Endothelial cell of umbilical vein (primary cell): ENCODE measurements around the gene MMP24. TPM values are rescaled to one million over a fixed set of nuclear protein-coding genes. Genes with fewer than 3 reads are reported as not detected.

Experiments
- BruUV-seq: library from RNA; stranded (reverse); fragments of 400-500 nt; replicated peaks from 2 replicates; lab custom pipeline; 2021; lab: Mats Ljungman, UMichigan
- CTCF ChIA-PET: fragments of 300-600, 350-600 bp; sonication (Branson Sonifier 250); formaldehyde crosslinking; loops from one replicate; lab custom pipeline; 2021; ENCODE audit warnings: antibody characterized with exemption, inconsistent platforms; lab: Charles Lee
- POLR2A ChIA-PET: fragments of 300-600, 350-600 bp; sonication (Branson Sonifier 250); formaldehyde crosslinking; loops from one replicate; lab custom pipeline; 2021; ENCODE audit warnings: antibody characterized with exemption, inconsistent platforms; lab: Charles Lee
- DNase-seq: peaks from one replicate; pipeline ENCODE4 v3.0.0-alpha.2; 2011; ENCODE audit warnings: low read depth, low spot score
- FAIRE-seq: peaks from 2 replicates; lab custom pipeline; 2011; peaks lifted over from hg19 to GRCh38; lab: Jason Lieb, UNC
- H2AFZ ChIP-seq: 2 replicates; pipeline ENCODE4 v1.6.0; 2012; ENCODE audit warnings: low read depth, low read length, control low read depth, inconsistent platforms
- H3K27ac ChIP-seq: 2 replicates; pipeline ENCODE4 v1.5.1; 2011; ENCODE audit warnings: low read depth, mild to moderate bottlenecking, control low read depth, low read length, moderate library complexity; ENCODE audit not compliant: insufficient read depth
- H3K27me3 ChIP-seq, 2 experiments: 2 replicates each; pipeline versions ENCODE4 v1.6.0 to v1.6.1; 2011; ENCODE audit warnings: low read length in 2 of 2, mixed read lengths in 1 of 2; ENCODE audit not compliant: control insufficient read depth in 2 of 2, insufficient read depth in 2 of 2
- H3K36me3 ChIP-seq, 2 experiments: 2 replicates in 1 of 2; 3 replicates in 1 of 2; pipeline ENCODE4 v1.5.1; 2011; ENCODE audit warnings: low read length in 2 of 2, mild to moderate bottlenecking in 1 of 2, moderate library complexity in 1 of 2; ENCODE audit not compliant: control insufficient read depth in 2 of 2, insufficient read depth in 2 of 2; ENCODE audit errors: extremely low read depth in 1 of 2
- H3K4me1 ChIP-seq: 3 replicates; pipeline ENCODE4 v1.5.1; 2011; ENCODE audit warnings: mild to moderate bottlenecking, low read length; ENCODE audit not compliant: control insufficient read depth, insufficient read depth; ENCODE audit errors: extremely low read depth
- H3K4me2 ChIP-seq: 2 replicates; pipeline ENCODE4 v1.6.1; 2011; ENCODE audit warnings: low read length, control low read depth, mixed read lengths; ENCODE audit not compliant: insufficient read depth
- H3K4me3 ChIP-seq, 3 experiments: fragments of 200-600 bp in 1 of 3; sonication (generic), shearing (Covaris generic) in 1 of 3; replicated peaks in 1 of 3; 2 replicates each; pipeline ENCODE4 v1.5.1; 2011 to 2016; ENCODE audit warnings: control low read depth in 3 of 3, low read length in 3 of 3, mild to moderate bottlenecking in 2 of 3, inconsistent platforms in 1 of 3, low read depth in 1 of 3, moderate library complexity in 1 of 3; ENCODE audit not compliant: insufficient read depth in 1 of 3
- H3K79me2 ChIP-seq: 2 replicates; pipeline ENCODE4 v1.6.0; 2012; ENCODE audit warnings: low read length, inconsistent platforms; ENCODE audit not compliant: control insufficient read depth, insufficient read depth
- H3K9ac ChIP-seq: replicated peaks from 2 replicates; pipeline ENCODE3; 2011; ENCODE audit warnings: low read length, control low read depth; ENCODE audit not compliant: insufficient read depth; ENCODE audit errors: extremely low read depth
- H3K9me1 ChIP-seq: replicated peaks from 3 replicates; pipeline ENCODE4 v1.6.0; 2011; ENCODE audit warnings: mild to moderate bottlenecking, low read length; ENCODE audit not compliant: control insufficient read depth, insufficient read depth; ENCODE audit errors: extremely low read depth
- H3K9me3 ChIP-seq: replicated peaks from 2 replicates; pipeline ENCODE4 v1.5.1; 2012; ENCODE audit warnings: low read length, inconsistent platforms; ENCODE audit not compliant: control insufficient read depth, insufficient read depth
- H4K20me1 ChIP-seq: replicated peaks from 2 replicates; pipeline ENCODE3; 2011; ENCODE audit warnings: mild to moderate bottlenecking, low read length; ENCODE audit not compliant: control insufficient read depth, insufficient read depth; ENCODE audit errors: extremely low read depth
- CTCF ChIP-seq, 2 donors: IDR thresholded peaks; 1 replicate in 1 of 2; 2 replicates in 1 of 2; pipeline ENCODE4 v1.5.1; 2011; ENCODE audit warnings: low read length in 2 of 2, mild to moderate bottlenecking in 2 of 2, moderate library complexity in 2 of 2, control low read depth in 1 of 2, inconsistent platforms in 1 of 2, low read depth in 1 of 2; ENCODE audit not compliant: insufficient read depth in 1 of 2; ENCODE audit errors: extremely low read depth in 1 of 2
- EZH2 ChIP-seq: IDR thresholded peaks from 2 replicates; pipeline ENCODE4 v1.6.1; 2012; ENCODE audit warnings: borderline replicate concordance, low read depth, mild to moderate bottlenecking, moderate library complexity, low read length, inconsistent platforms; ENCODE audit not compliant: severe bottlenecking
- FOS ChIP-seq: IDR thresholded peaks from 2 replicates; pipeline ENCODE4 v1.6.1; 2011; ENCODE audit warnings: mild to moderate bottlenecking, low read length, moderate library complexity, borderline replicate concordance; ENCODE audit not compliant: insufficient read depth
- GATA2 ChIP-seq: IDR thresholded peaks from 2 replicates; pipeline ENCODE4 v1.7.0; 2011; ENCODE audit warnings: low read depth, mild to moderate bottlenecking, moderate library complexity, mixed read lengths, low read length; ENCODE audit not compliant: insufficient read length, insufficient read depth
- JUN ChIP-seq: IDR thresholded peaks from 2 replicates; pipeline ENCODE4 v1.6.1; 2011; ENCODE audit warnings: borderline replicate concordance, low read depth; ENCODE audit not compliant: insufficient read length, insufficient read depth
- MAX ChIP-seq: IDR thresholded peaks from 2 replicates; pipeline ENCODE4 v1.6.1; 2011; ENCODE audit not compliant: insufficient read depth, insufficient read length
- MYC ChIP-seq: IDR thresholded peaks from one replicate; pipeline ENCODE4 v1.6.1; 2011; ENCODE audit warnings: mild to moderate bottlenecking, low read depth, low read length
- POLR2A ChIP-seq: IDR thresholded peaks from 2 replicates; pipeline ENCODE4 v1.6.1; 2012; ENCODE audit warnings: low read depth, mild to moderate bottlenecking, control low read depth, low read length
- POLR2AphosphoS5 ChIP-seq: IDR thresholded peaks from 2 replicates; pipeline ENCODE4 v1.6.1; 2012; ENCODE audit warnings: low read depth, mild to moderate bottlenecking, control low read depth, low read length, moderate library complexity; ENCODE audit not compliant: insufficient read depth
- dilution Hi-C: fragments of 300-500 bp; cut with MboI; formaldehyde crosslinking; loops from one replicate; pipeline ENCODE4 v1.15.0; 2019; ENCODE audit warnings: low sequenced_read_pairs; ENCODE audit not compliant: extremely low pct_ligation_motif_present
- intact Hi-C: fragments of 100-400 bp; cut with micrococcal nuclease; formaldehyde crosslinking; loops from one replicate; pipeline ENCODE4 v1.10.0; 2022
- polyA plus RNA-seq, 4 experiments: library from polyadenylated mRNA; depleted of rRNA in 3 of 4; stranded (reverse) in 3 of 4; unstranded in 1 of 4; fragments of >200 nt; gene quantifications; 2 replicates each; pipeline versions ENCODE4 v1.2.1 to v1.2.3, GENCODE V29; 2011 to 2012; ENCODE audit warnings: missing spikeins in 1 of 4
- total RNA-seq: library from RNA; stranded (reverse); gene quantifications from 2 replicates; pipeline ENCODE4 v1.2.3, GENCODE V29; 2021

The MMP24 gene
- total and polyA plus RNA-seq, 2 donors (not counting 3 experiments of a cell fraction or from before 2014, with no cell fraction given): 0.27 to 0.54 TPM

GRCh38 chr20:35283441-35284266 lies 57.2 kb downstream of the MMP24 start:
- CTCF ChIA-PET: interaction anchor here (0.8 to 1.8 kb wide), 6 partner anchors 13 to 156 kb away, joined by 3 to 11 read pairs (median 9); partner anchors contain the start of gene GDF5
- peak overlapping the region; percentile 59 for H3K27ac ChIP-seq
- DNase-seq (no peak), FAIRE-seq (peak; percentile 67)
- peak overlapping the region; percentile 89 for H3K9ac ChIP-seq
- H3K4me3 ChIP-seq: peak overlapping the region; percentile 82 to 93 (median 89)
- H3K79me2 ChIP-seq: peaks cover 33% of the 10 kb centered on the region
- no peak for TF ChIP-seq EZH2
- no peak for TF ChIP-seq FOS
- no peak for TF ChIP-seq MAX
- no peak for TF ChIP-seq CTCF (IDR thresholded peaks at IDR 0.05; ENCODE audit: extremely low read depth in 1 of 2, insufficient read depth in 1 of 2, low read depth in 1 of 2, low read length in 2 of 2)
- TF ChIP-seq POLR2AphosphoS5: no peak
- TF ChIP-seq MYC: no peak
- no peak for TF ChIP-seq POLR2A
- TF ChIP-seq GATA2: no peak
- no peak for TF ChIP-seq JUN
- H3K4me1 ChIP-seq: peaks cover 12% of the 10 kb centered on the region
- H4K20me1 ChIP-seq: no peaks in the 10 kb centered on the region
- H2AFZ ChIP-seq: peak overlapping the region; percentile 98
- dilution Hi-C loops (no loop called here), intact Hi-C loops (loop anchor here (1.0 kb wide), 1 partner anchor 21 kb away; no protein-coding TSS in a partner anchor)
- H3K4me2 ChIP-seq: peak overlapping the region; percentile 87
- H3K9me1 ChIP-seq: no peaks in the 10 kb centered on the region
- H3K27me3 ChIP-seq: no peaks in the 10 kb centered on the region
- H3K36me3 ChIP-seq: peaks cover 15 to 19% of the 10 kb centered on the region in 2 experiments
- no peaks in the 10 kb centered on the region for H3K9me3 ChIP-seq
- TSS peak; percentile 52 for BruUV-seq
- POLR2A ChIA-PET: interaction anchor here (1.6 kb wide), 1 partner anchor 171 kb away, joined by 4 read pairs; the partner anchor contains the start of gene CEP250
